HUES64 (cell line): ENCODE results near the gene SLCO4A1.
"Not testable (repeated sequence)": the region's sequence is repeated elsewhere in the genome, so short reads cannot be mapped to it uniquely, and the experiment has no call there.

Experiments used
- H3K27ac ChIP-seq: 2 replicates; pipeline ENCODE4 v1.7.0; 2013; ENCODE audit warnings: low read depth, low read length, inconsistent platforms
- H3K27me3 ChIP-seq: 2 replicates; pipeline ENCODE4 v1.6.1; 2013; ENCODE audit warnings: mild to moderate bottlenecking, low read length; ENCODE audit not compliant: insufficient read depth
- H3K36me3 ChIP-seq: 2 replicates; pipeline ENCODE4 v1.6.1; 2013; ENCODE audit warnings: mild to moderate bottlenecking, low read length; ENCODE audit not compliant: insufficient read depth
- H3K4me1 ChIP-seq: 2 replicates; pipeline ENCODE4 v1.6.1; 2013; ENCODE audit warnings: mild to moderate bottlenecking, low read length, moderate library complexity; ENCODE audit not compliant: insufficient read depth
- H3K4me3 ChIP-seq: 2 replicates; pipeline ENCODE4 v1.5.1; 2013; ENCODE audit warnings: mild to moderate bottlenecking, low read length, moderate library complexity
- H3K9ac ChIP-seq: 2 replicates; pipeline ENCODE4 v1.6.1; 2013; ENCODE audit warnings: mild to moderate bottlenecking, low read depth, low read length
- H3K9me3 ChIP-seq: 2 replicates; pipeline ENCODE4 v1.6.1; 2013; ENCODE audit warnings: low read depth, low read length; ENCODE audit not compliant: insufficient read depth
- WGBS: fragments of 150-250, 120-280 bp; methylation state at CpG from one replicate; pipeline ENCODE4 v1.1.7; 2013; ENCODE audit warnings: missing lambda C conversion rate; 5-methylcytosine and 5-hydroxymethylcytosine counted together

Gene SLCO4A1

DNA sequence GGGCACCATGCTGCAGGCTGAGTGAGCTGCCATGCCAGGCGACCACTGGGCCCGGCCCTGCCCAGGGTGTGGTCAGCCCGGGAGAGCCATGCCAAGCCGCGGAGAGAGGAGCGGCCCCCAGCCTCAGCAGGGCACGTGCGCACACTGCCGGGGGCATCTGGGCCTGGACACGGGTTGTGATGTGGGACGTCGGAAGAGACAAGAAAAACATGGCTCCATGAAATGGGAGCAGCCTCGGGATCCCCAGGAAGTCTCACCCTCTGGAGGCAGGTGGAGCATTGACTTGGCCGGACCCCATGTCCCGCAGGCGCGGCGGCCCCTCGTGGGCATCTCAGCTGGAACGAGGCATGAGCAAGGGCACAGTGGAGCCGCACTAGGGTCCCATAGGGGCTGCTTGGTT lies 16.8 kb upstream of the SLCO4A1 start:
- WGBS = 95% methylated on average over 21 of the region's 21 CpGs
- Histone ChIP-seq H3K4me1 (peaks cover 10% of the 10 kb centered on the region), H3K27ac (no peak overlapping the region)

GRCh38 chr20:62625921-62626547 lies 16.3 kb upstream of the SLCO4A1 start:
- no peaks in the 10 kb centered on the region for H3K36me3 ChIP-seq
- H3K4me1 ChIP-seq = peaks cover 10% of the 10 kb centered on the region
- no peak overlapping the region for H3K4me3 ChIP-seq
- H3K27me3 ChIP-seq = no peaks in the 10 kb centered on the region
- H3K9ac ChIP-seq = no peak overlapping the region
- H3K9me3 ChIP-seq = no peaks in the 10 kb centered on the region
- no peak overlapping the region for H3K27ac ChIP-seq
- WGBS = 92% methylated on average over 20 of the region's 20 CpGs

More for the DNA sequence above, 16.8 kb upstream of the SLCO4A1 start:
- H3K36me3 ChIP-seq = no peaks in the 10 kb centered on the region
- no peak overlapping the region for H3K4me3 ChIP-seq
- H3K27me3 ChIP-seq = no peaks in the 10 kb centered on the region
- H3K9ac ChIP-seq = no peak overlapping the region
- H3K9me3 ChIP-seq = no peaks in the 10 kb centered on the region

DNA sequence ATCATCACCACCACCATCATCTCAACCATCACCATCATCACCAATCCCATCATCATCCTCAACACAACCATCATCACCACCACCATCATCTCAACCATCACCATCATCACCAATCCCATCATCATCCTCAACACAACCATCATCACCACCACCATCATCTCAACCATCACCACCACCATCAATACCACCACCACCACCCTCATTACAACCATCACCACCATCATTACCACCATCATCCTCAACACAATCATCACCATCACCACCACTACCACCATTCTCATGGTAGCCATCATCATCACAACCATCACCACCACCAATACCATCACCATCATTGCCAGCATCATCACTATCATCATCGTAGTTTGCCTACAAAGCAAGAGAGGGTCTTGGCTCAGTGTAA lies 14.9 kb upstream of the SLCO4A1 start:
- H3K4me3 ChIP-seq, H3K36me3 ChIP-seq, H3K4me1 ChIP-seq, H3K27me3 ChIP-seq, H3K9ac ChIP-seq, H3K9me3 ChIP-seq, H3K27ac ChIP-seq: not testable (repeated sequence)
- 97% methylated on average over 1 of the region's 1 CpG for whole genome bisulfite sequencing

DNA sequence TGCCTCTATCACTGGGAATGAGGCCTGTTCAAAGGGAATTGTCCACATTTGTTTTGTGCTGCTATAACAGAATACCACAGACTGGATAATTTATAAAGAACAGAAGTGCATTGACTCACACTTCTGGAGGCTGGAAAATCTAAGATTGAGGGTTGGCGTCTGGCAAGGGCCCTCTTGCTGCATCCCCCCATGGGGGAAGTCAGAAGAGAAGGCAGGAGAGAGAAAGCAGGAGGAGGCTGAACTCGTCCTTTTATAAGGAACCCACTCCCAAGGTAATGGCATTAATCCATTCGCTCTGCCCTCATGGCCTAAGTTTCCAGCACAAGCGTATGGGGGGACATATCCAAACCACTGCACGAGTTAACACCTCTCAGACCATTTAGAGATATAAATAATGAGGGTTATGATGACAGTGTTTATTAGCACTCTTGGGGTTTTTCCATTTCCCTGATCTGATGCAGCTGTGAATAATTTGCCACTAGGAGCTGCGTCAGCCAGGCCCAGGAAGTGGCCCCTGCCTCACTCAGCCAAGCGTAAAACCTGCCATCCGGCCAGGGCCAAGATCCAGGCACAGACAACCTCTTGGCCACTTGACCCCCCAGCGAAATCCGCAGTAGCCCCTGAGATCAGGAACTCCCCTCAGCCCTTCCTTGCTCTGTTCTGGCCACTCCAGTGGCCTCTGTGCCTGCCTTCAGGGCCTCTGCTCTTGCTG lies 14.2 kb upstream of the SLCO4A1 start:
- no peak overlapping the region for H3K27ac ChIP-seq
- no peak overlapping the region for H3K9ac ChIP-seq
- WGBS = 90% methylated on average over 9 of the region's 10 CpGs
- no peaks in the 10 kb centered on the region for H3K36me3 ChIP-seq
- no peaks in the 10 kb centered on the region for H3K27me3 ChIP-seq
- no peak overlapping the region for H3K4me3 ChIP-seq
- peaks cover 8% of the 10 kb centered on the region for H3K4me1 ChIP-seq
- no peaks in the 10 kb centered on the region for H3K9me3 ChIP-seq

DNA sequence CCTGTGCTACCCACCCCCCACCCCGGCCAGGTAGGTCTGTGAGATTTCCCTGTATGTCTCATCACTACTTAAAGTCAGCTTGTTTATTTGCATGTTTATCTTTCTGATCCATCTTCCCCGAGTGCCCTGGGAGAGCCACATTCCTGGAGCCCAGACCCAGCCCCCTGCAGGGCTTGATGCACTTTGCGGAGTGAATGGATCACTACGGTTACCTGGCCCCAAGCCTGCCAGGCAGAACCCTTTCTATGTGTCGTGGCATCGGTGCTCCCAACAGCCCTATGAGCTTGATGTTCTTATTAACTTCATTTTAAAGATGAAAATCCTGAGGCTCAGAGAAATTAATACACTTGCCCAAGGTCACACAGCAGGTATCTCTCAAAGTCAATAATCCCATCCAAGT lies 13.6 kb upstream of the SLCO4A1 start:
- H3K9ac ChIP-seq = no peak overlapping the region
- H3K4me1 ChIP-seq = peaks cover 2% of the 10 kb centered on the region; the same call in 1 of the 2 replicates
- no peak overlapping the region for H3K27ac ChIP-seq
- no peaks in the 10 kb centered on the region for H3K27me3 ChIP-seq
- WGBS = 60% methylated on average over 5 of the region's 6 CpGs
- no peak overlapping the region for H3K4me3 ChIP-seq
- H3K9me3 ChIP-seq = no peaks in the 10 kb centered on the region
- no peaks in the 10 kb centered on the region for H3K36me3 ChIP-seq

DNA sequence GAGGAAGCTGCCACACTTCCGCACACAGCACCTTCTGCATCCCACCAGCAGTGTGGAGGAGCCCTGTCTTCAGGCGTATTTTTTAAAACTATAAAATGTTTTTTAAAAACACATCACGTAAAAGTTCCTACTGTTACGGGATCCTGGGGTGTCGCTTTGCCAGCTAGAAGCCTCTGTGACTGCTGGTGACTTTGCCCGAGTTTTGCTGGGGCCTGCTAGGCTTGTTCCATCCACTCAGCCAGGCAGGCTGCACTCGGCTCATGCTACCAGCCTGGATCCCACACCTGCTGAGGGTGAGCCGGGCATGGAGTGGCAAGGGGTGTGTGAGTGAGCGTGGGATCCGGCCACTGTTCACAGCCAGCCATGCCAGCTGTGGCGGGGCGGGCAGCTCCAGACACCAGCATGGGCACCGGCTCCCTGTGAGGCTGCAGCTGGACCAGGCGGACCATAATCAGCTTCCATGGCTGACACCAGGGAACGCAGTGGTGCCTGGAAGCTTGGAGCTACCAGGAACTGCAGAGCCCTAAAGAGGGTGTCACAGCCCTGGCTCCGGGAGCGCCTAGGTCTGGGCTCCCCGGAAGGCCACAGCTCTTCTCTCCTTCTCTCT lies 12.3 kb upstream of the SLCO4A1 start:
- no peak overlapping the region for H3K27ac ChIP-seq
- no peaks in the 10 kb centered on the region for H3K36me3 ChIP-seq
- H3K4me1 ChIP-seq = no peaks in the 10 kb centered on the region
- 93% methylated on average over 18 of the region's 18 CpGs for WGBS
- no peak overlapping the region for H3K9ac ChIP-seq
- no peak overlapping the region for H3K4me3 ChIP-seq
- H3K9me3 ChIP-seq = no peaks in the 10 kb centered on the region
- no peaks in the 10 kb centered on the region for H3K27me3 ChIP-seq

DNA sequence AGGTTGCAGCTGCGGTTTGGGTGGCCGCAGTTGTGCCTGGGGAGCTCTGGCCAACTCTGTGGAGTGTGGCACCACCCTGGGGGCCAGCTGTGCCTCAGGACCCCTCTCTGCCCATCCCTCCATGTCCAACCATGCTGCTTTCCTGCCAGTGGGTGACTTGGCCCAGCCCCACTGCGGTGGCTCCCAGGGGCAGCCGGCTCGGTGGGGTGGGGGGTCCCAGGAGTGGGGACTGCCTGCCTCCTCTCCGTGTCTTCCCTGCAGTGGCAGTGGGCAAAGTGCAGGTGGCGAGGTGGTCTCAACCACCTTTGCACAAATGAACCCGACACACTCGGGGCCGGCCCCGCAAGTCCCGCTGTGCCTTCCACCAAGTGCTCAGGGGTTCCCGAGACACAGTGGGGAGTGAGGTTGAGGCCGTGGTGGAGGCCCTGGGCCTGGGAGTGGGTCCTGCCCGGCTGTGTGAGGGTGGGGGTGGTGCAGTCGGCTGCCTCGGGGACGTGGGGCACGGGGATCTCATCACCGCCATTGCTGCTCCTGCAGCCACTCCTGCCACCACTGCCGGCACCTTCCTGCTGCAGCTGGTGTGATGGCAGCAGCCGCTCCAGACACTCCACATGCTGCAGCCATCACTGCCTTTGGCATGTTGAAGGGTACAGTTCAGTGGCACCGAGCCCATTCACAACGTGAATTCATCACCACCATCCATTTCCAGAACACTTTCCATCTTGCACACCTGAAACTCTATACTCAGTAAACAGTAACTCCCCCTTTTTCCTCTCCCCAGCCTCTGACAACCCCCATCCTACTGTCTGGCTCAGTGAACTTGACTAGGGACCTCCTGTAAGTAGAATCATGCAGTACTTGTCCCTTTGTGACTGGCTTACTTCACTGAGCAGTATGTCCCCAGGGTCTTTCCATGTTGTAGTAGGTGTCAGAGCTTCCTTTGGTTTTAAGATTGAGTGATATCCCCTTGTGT lies 10.7 kb upstream of the SLCO4A1 start:
- WGBS = 94% methylated on average over 24 of the region's 24 CpGs
- no peaks in the 10 kb centered on the region for H3K4me1 ChIP-seq
- H3K27ac ChIP-seq = no peak overlapping the region

GRCh38 chr20:62632575-62633090 lies 9.7 kb upstream of the SLCO4A1 start:
- H3K4me1 ChIP-seq = no peaks in the 10 kb centered on the region
- no peaks in the 10 kb centered on the region for H3K9me3 ChIP-seq
- WGBS = 94% methylated on average over 7 of the region's 7 CpGs
- no peaks in the 10 kb centered on the region for H3K36me3 ChIP-seq
- no peak overlapping the region for H3K27ac ChIP-seq
- H3K9ac ChIP-seq = no peak overlapping the region
- 0 out of 2 replicates have a peak, but pooled peaks cover 5% of the 10 kb centered on the region for H3K27me3 ChIP-seq
- H3K4me3 ChIP-seq = no peak overlapping the region

More for the DNA sequence above, 10.7 kb upstream of the SLCO4A1 start:
- Histone ChIP-seq H3K9ac (no peak overlapping the region), H3K36me3 (no peaks in the 10 kb centered on the region), H3K9me3 (no peaks in the 10 kb centered on the region), H3K4me3 (no peak overlapping the region), H3K27me3 (no peaks in the 10 kb centered on the region)

GRCh38 chr20:62633598-62634329 lies 8.5 kb upstream of the SLCO4A1 start:
- H3K9ac ChIP-seq = no peak overlapping the region
- H3K4me3 ChIP-seq = no peak overlapping the region
- H3K27me3 ChIP-seq = peaks cover 12% of the 10 kb centered on the region; the same call in 1 of the 2 replicates
- WGBS = 88% methylated on average over 27 of the region's 27 CpGs
- no peaks in the 10 kb centered on the region for H3K4me1 ChIP-seq
- no peak overlapping the region for H3K27ac ChIP-seq
- no peaks in the 10 kb centered on the region for H3K9me3 ChIP-seq
- H3K36me3 ChIP-seq = no peaks in the 10 kb centered on the region

DNA sequence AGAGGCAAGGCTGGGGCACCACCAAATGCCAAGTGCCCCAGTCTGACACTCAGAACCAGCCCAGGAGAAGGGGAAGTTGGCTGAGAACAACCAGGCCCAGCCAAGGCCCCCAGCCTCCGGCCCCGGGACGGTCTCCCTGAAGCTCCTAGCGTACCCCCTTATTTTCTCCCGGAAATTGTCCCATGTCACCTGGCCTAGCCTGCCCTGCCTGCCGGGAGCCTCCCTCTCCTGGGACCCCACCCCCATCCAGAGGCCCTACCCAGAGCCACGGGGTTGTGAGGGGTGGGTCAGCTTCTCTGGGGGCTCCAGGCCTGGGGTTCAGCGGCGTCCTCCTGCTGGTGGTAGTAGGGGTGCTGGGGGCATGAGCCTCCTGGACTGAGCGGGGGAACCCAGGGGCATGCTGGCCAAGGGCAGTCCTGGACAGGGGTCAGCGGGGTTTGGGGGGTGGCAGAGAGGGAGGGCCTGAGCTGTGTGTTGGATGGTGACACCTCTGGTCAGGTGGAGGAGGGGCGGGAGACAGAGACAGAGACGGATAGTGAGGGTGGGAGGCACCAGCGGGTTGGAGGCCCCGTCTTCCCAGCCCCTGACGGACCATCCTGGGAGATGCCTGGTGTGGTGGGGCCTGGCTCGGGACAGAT lies 7.9 kb upstream of the SLCO4A1 start:
- peaks cover 19% of the 10 kb centered on the region; the same call in 1 of the 2 replicates for H3K27me3 ChIP-seq
- H3K4me1 ChIP-seq = no peaks in the 10 kb centered on the region
- no peaks in the 10 kb centered on the region for H3K36me3 ChIP-seq
- no peak overlapping the region for H3K27ac ChIP-seq
- no peaks in the 10 kb centered on the region for H3K9me3 ChIP-seq
- H3K4me3 ChIP-seq = no peak overlapping the region
- H3K9ac ChIP-seq = no peak overlapping the region
- WGBS = 90% methylated on average over 17 of the region's 17 CpGs
